GM18867 (cell line): Measurements from ENCODE around the gene RPL15.

ENCODE experiments used
- ATAC-seq: cut with Tn5 transposase; IDR thresholded peaks from one replicate; pipeline ENCODE4 v1.9.1; 2021; ENCODE audit warnings: mild to moderate bottlenecking, moderate library complexity; ENCODE audit not compliant: unreplicated experiment

The RPL15 gene

DNA sequence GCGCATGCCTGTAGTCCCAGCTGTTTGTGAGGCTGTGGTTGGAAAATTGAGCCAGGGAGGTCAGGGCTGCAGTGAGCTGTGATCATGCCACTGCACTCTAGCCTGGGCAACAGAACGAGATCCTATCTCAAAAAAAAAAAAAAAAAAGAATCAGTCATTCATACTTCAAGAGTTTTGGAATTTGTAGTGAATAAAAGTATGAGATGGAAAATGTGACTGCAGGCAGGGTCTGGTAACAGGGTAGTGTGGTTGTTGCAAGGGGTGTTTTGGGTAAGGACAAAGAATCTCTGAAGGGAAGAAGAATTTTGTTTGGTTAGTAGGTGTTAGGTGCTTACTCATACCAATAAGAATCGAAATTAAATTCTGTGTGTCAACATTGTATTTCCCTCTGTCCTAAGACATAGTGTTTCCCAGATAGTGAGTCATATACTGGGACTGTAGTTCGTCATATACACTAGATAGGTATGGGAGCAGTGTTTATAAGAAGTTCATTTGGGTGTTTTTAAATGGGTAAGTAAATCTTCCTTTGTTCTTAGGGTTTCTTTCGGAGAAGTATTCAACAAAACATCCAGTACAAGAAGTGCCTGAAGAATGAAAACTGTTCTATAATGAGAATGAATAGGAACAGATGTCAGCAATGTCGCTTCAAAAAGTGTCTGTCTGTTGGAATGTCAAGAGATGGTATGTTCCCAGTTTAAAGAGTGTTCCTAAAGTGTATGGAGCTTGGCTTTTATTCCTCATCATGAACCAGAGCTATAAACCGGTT is 42.4 kb downstream of the RPL15 start:
- ATAC-seq, result peak; percentile 59

- no peak for ATAC-seq
Observed at GRCh38 chr3:23960649-23961048, 43.7 kb downstream of the RPL15 start.

DNA sequence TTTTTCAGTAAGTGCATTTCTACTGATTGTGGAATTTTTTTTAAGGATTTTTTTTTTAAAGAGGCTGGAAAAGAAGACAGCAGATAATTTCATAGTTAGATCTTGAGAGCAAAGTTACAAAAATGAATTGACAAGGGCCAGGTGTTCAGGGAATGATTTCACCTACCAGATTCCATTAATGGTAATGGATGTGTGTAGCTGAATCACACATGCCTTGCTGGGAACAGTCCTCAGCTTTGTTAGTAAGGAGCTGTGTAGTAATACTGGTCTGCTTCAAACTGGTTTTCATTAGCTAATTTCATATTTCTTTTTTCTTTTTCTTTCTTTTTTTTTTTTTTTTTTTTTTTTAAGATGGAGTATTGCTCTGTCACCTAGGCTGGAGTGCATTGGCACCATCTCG is 44.1 kb downstream of the RPL15 start:
- no peak for ATAC-seq

GRCh38 chr3:23961913-23962312 is 45.0 kb downstream of the RPL15 start:
- ATAC-seq, result no peak

DNA sequence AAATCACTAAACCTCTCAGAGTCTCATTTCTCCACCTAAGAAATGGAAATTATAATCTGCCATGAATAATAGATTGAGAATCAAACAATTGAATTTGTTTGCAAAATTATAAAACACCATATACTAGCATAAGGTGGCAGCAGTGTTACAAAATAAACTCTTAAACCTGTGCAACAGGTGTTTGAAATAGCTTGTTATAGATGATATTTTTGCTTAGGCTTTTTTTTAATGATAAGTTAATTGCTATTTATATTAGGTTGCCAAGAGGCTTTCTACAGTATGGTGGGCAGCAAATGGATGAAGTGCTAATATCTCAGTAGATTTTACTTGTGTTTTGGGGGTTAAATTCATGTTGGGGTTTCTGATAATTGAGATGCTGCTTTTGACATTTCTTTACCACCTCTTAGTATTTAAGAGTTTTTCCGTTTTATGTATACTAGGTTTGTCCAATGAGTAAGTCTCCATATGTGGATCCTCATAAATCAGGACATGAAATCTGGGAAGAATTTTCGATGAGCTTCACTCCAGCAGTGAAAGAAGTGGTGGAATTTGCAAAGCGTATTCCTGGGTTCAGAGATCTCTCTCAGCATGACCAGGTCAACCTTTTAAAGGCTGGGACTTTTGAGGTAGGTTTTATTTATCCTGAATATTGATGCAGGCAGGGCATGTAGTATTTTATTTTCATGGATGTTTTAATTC is 47.8 kb downstream of the RPL15 start:
- ATAC-seq, result no peak

DNA sequence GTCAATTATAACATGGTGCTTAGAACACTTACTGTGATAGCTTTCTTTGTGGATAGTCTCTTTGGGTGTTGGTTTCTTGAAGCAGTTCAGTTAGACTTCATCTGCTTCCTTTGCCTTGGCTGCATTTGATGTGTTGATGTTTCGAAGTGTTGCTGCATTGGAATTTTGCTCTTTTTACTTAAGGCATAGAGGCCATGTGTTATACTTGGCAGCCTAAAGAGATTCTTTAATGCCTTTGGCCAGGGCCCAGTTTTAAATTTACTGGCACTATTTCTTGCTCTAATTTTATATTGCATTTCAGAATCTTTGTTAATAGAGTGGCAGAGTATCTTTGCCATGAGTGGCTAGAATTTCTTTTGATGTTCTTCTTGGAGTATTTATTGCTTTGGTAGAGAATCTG is 49.4 kb downstream of the RPL15 start:
- no peak for ATAC-seq

DNA sequence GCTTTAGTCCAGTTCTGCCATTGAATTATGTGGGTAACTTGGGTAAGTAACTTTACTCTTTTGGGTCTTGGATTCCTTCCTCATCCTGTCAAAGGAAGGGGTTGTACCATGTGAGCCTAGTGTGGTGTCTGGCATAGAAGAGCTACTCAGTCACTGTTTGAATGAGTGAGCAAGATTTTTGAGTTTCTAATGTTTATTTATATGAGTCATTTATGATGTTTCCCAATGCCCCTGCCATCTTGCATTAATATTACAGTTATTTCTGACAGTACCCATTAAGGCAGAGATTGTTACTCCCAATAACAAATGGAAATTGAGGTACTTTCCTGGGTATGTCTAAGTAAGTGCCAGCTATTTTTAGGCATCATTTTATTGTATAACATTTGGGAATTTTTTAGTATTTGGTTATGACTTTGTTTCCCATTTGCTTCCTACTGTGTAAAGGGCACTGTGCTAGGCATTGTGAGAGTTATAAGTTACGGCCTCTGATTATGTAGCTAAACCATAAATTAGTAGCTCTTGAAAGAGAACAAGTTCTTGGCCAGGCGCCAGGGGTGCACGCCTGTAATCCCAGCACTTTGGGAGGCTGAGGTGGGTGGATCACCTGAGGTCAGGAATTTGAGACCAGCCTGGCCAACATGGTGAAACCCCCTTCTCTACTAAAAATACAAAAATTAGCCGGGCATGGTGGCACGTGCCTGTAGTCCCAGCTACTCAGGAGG is 51.7 kb downstream of the RPL15 start:
- no peak for ATAC-seq

- no peak for ATAC-seq
Observed at GRCh38 chr3:23969393-23969792, 52.5 kb downstream of the RPL15 start.
